HG02610 (cell line): ENCODE results near the gene EPB41L5.

Experiments
- ATAC-seq: cut with Tn5 transposase; IDR thresholded peaks from one replicate; pipeline ENCODE4 v1.9.1; 2021; ENCODE audit warnings: mild to moderate bottlenecking, moderate library complexity; ENCODE audit not compliant: unreplicated experiment

Gene EPB41L5

GRCh38 chr2:120223034-120223912, 210.4 kb downstream of the EPB41L5 start, which contains the start of gene TMEM185B:
TSS of gene TMEM185B (minus strand) at chr2:120223400. CDS start at chr2:120222976, 424 bp downstream.
- ATAC-seq, result peak; percentile 87

- no peak for ATAC-seq
These were observed 211.4 kb downstream of the EPB41L5 start for GRCh38 chr2:120224256-120224655.

- ATAC-seq, result no peak
These were observed 212.1 kb downstream of the EPB41L5 start for GRCh38 chr2:120224735-120225548.

- ATAC-seq, result no peak
These were observed 212.7 kb downstream of the EPB41L5 start for GRCh38 chr2:120225549-120226065.

GRCh38 chr2:120226316-120226715, 213.4 kb downstream of the EPB41L5 start:
- ATAC-seq, result no peak

GRCh38 chr2:120227111-120227991, 214.5 kb downstream of the EPB41L5 start:
- no peak for ATAC-seq

GRCh38 chr2:120228503-120228902, 215.6 kb downstream of the EPB41L5 start:
- no peak for ATAC-seq
